Heart left ventricle (tissue), 16 donors: ENCODE measurements around the gene OCLN. TPM values are rescaled to one million over a fixed set of nuclear protein-coding genes. Genes with fewer than 3 reads are reported as not detected.
"Not testable (repeated sequence)": the region's sequence is repeated elsewhere in the genome, so short reads cannot be mapped to it uniquely, and the experiment has no call there.

Experiments
- ATAC-seq, 4 donors: fragments of 200-7000 bp; cut with Tn5 transposase; one replicate each; pipeline ENCODE4 v1.9.1; 2020 to 2022; ENCODE audit warnings: moderate library complexity in 4 of 4, mild to moderate bottlenecking in 3 of 4, moderate number of reproducible peaks in 1 of 4
- DNase-seq, 5 donors: peaks; one replicate each; pipeline ENCODE4 v3.0.0-alpha.2; 2020
- H3K27ac ChIP-seq, 12 donors: fragments of 200-600 bp; sonication (generic) in 4 of 12; one replicate each; pipeline versions ENCODE4 v1.5.0 to v1.8.0; 2016 to 2022; ENCODE audit warnings: mild to moderate bottlenecking in 2 of 12
- H3K27me3 ChIP-seq, 9 donors: fragments of 200-600 bp; sonication (generic) in 2 of 9; one replicate each; pipeline versions ENCODE4 v1.5.1 to v1.8.0; 2016 to 2022; ENCODE audit warnings: mild to moderate bottlenecking in 3 of 9
- H3K36me3 ChIP-seq, 9 donors: fragments of 200-600 bp; sonication (generic) in 2 of 9; one replicate each; pipeline versions ENCODE4 v1.5.0 to v1.8.0; 2018 to 2022; ENCODE audit warnings: mild to moderate bottlenecking in 2 of 9
- H3K4me1 ChIP-seq, 12 donors: fragments of 200-600 bp; sonication (generic) in 4 of 12; one replicate each; pipeline versions ENCODE4 v1.5.0 to v1.8.0; 2016 to 2022; ENCODE audit warnings: mild to moderate bottlenecking in 3 of 12
- H3K4me3 ChIP-seq, 12 donors: fragments of 200-600 bp; sonication (generic) in 4 of 12; one replicate each; pipeline versions ENCODE4 v1.5.0 to v1.8.0; 2017 to 2022; ENCODE audit warnings: mild to moderate bottlenecking in 9 of 12, moderate library complexity in 4 of 12
- H3K9me3 ChIP-seq, 12 donors: fragments of 200-600 bp; sonication (generic) in 4 of 12; one replicate each; pipeline versions ENCODE4 v1.5.0 to v1.8.0; 2016 to 2022; ENCODE audit warnings: mild to moderate bottlenecking in 1 of 12
- CTCF ChIP-seq, 12 donors: fragments of 200-600 bp; sonication (generic) in 4 of 12; IDR thresholded peaks; one replicate each; pipeline versions ENCODE4 v1.5.0 to v1.8.0; 2018 to 2022; ENCODE audit warnings: antibody characterized with exemption in 12 of 12, mild to moderate bottlenecking in 5 of 12
- POLR2A ChIP-seq, 2 donors: fragments of 450-650 bp; IDR thresholded peaks; one replicate each; pipeline ENCODE4 v1.6.1; 2017; ENCODE audit warnings: antibody characterized with exemption in 2 of 2, mild to moderate bottlenecking in 2 of 2, moderate library complexity in 2 of 2
- WGBS, 4 donors: extraction: QIAGEN DNeasy Blood & Tissue Kit in 2 of 4; methylation state at CpG; one replicate each; pipeline versions ENCODE4 v1.1.5 to v1.1.7; 2013 to 2018; 5-methylcytosine and 5-hydroxymethylcytosine counted together
- intact Hi-C, 10 donors: fragments of 100-400 bp; cut with DNase I; formaldehyde crosslinking; loops; one replicate each; pipeline versions ENCODE4 v1.11.1 to v1.14.2; 2022
- polyA plus RNA-seq, 2 donors: library from polyadenylated mRNA; stranded (reverse); fragments of 200-250 nt; gene quantifications; one replicate each; pipeline ENCODE4 v1.2.3, GENCODE V29; 2013
- total RNA-seq, 9 donors: library from RNA; depleted of rRNA in 2 of 9; stranded (reverse); fragments of >200 nt in 2 of 9; fragmentation: NEBNext Ultra II Directional in 3 of 9; extraction: Animal tissue kit (Norgen Biotek cat#: 25700) in 3 of 9; gene quantifications; one replicate each; pipeline versions ENCODE4 v1.1.0 to v1.2.4, GENCODE V29; 2016 to 2023
- donor health status: ischemic (EF 13 %, LVEDD 7.1; RV severe dilation, severe dysfunction).
- donor health status: healthy with polysubstance abuse.
- donor health status: DM: no; HTN: yes; CAD: no.
- donor health status: DM: no; HTN: no; CAD: no.
- donor health status: ischemic (EF 25% LVEDD 6.9; RV normal size, moderate dysfunction).
- donor health status: ischemic (EF 25% LVEDD 5.7; RV mildly dilated, moderate dysfunction).
- donor health status: healthy.
- donor health status: DM: yes; HTN: yes; CAD: no.
- donor health status: ischemic (EF 35%, LVEDD 5.7; RV mildly dilated, moderate dysfunction).
- donor health status: nonischemic (EF 11% LVEDD 7.7; RV severe dilation, severe dysfunction).
- donor health status: DM: yes; HTN: yes; CAD: no.
- donor health status: PGD.
- donor health status: ischemic (EF 29% LVEDD 5.4; RV normal size, mild dysfunction).
- donor health status: nonischemic (EF 23%, LVEDD 6.1; RV moderate dilation, normal function).

Gene OCLN
- total and polyA plus RNA-seq, 11 donors: 0.39 to 3.5 (median 2.0) TPM

GRCh38 chr5:69512740-69513260 lies 20.2 kb downstream of the OCLN start:
- no peak overlapping the region for H3K4me3 ChIP-seq
- H3K36me3 ChIP-seq: no peaks in the 10 kb centered on the region
- no peak overlapping the region for H3K27ac ChIP-seq
- no peaks in the 10 kb centered on the region for H3K4me1 ChIP-seq
- no peak for TF ChIP-seq POLR2A (IDR thresholded peaks at IDR 0.05)
- TF ChIP-seq CTCF (IDR thresholded peaks at IDR 0.05): no peak
- DNase-seq (no peak), ATAC-seq (no peak)
- no peaks in the 10 kb centered on the region for H3K27me3 ChIP-seq
- H3K9me3 ChIP-seq: no peaks in the 10 kb centered on the region
- intact Hi-C loops: loop anchor here in 1 of 10 donors (10.0 kb wide), 1 partner anchor 58 kb away; no protein-coding TSS in a partner anchor
- WGBS, 4 donors: 72 to 85% (median 81%) methylated on average over 2 of the region's 2 CpGs

GRCh38 chr5:69515570-69515969 lies 23.0 kb downstream of the OCLN start:
- not testable (repeated sequence) for H3K27me3 ChIP-seq, H3K27ac ChIP-seq, H3K9me3 ChIP-seq, H3K36me3 ChIP-seq, H3K4me1 ChIP-seq, H3K4me3 ChIP-seq, ATAC-seq, DNase-seq
- WGBS, 4 donors: 95 to 100% (median 96%) methylated on average over 5 to 27 of the region's 30 CpGs; no CpG with 5 or more reads in 1 of the 4 donors
- intact Hi-C loops: loop anchor here in 1 of 10 donors (10.0 kb wide), 1 partner anchor 61 kb away; no protein-coding TSS in a partner anchor

GRCh38 chr5:69516769-69517168 lies 24.2 kb downstream of the OCLN start:
- no peak for ATAC-seq
- H3K36me3 ChIP-seq: no peaks in the 10 kb centered on the region
- H3K4me3 ChIP-seq: no peak overlapping the region
- no peaks in the 10 kb centered on the region for H3K4me1 ChIP-seq
- no peak for DNase-seq
- 87 to 98% (median 95%) methylated on average over 1 of the region's 1 CpG for WGBS, 4 donors
- H3K27me3 ChIP-seq: no peaks in the 10 kb centered on the region
- intact Hi-C loops: loop anchor here in 1 of 10 donors (10.0 kb wide), 1 partner anchor 62 kb away; no protein-coding TSS in a partner anchor
- no peak overlapping the region for H3K27ac ChIP-seq
- TF ChIP-seq CTCF (IDR thresholded peaks at IDR 0.05) (no peak), POLR2A (IDR thresholded peaks at IDR 0.05) (no peak)
- no peaks in the 10 kb centered on the region for H3K9me3 ChIP-seq

GRCh38 chr5:69517763-69518212 lies 25.2 kb downstream of the OCLN start:
- no peak for TF ChIP-seq POLR2A (IDR thresholded peaks at IDR 0.05)
- no peak for TF ChIP-seq CTCF (IDR thresholded peaks at IDR 0.05)
- Histone ChIP-seq H3K27me3 (no peaks in the 10 kb centered on the region), H3K4me1 (no peaks in the 10 kb centered on the region), H3K27ac (no peak overlapping the region), H3K4me3 (no peak overlapping the region), H3K9me3 (no peaks in the 10 kb centered on the region), H3K36me3 (no peaks in the 10 kb centered on the region)
- intact Hi-C loops: loop anchor here in 1 of 10 donors (10.0 kb wide), 1 partner anchor 63 kb away; no protein-coding TSS in a partner anchor
- ATAC-seq (no peak), DNase-seq (no peak)
- 27 to 52% (median 32%) methylated on average over 4 of the region's 4 CpGs for WGBS, 4 donors

- ATAC-seq: no peak
- H3K4me1 ChIP-seq: no peaks in the 10 kb centered on the region
These were observed 26.7 kb downstream of the OCLN start for GRCh38 chr5:69519285-69519684.

More at GRCh38 chr5:69519285-69519684, 26.7 kb downstream of the OCLN start:
- 86 to 89% (median 88%) methylated on average over 2 of the region's 2 CpGs for WGBS, 4 donors
- H3K9me3 ChIP-seq: no peaks in the 10 kb centered on the region
- H3K4me3 ChIP-seq: no peak overlapping the region
- intact Hi-C loops: loop anchor here in 1 of 10 donors (10.0 kb wide), 1 partner anchor 64 kb away; no protein-coding TSS in a partner anchor
- peaks cover 0 to 4% (median 0%) of the 10 kb centered on the region in 9 donors for H3K27me3 ChIP-seq
- TF ChIP-seq CTCF (IDR thresholded peaks at IDR 0.05) (no peak), POLR2A (IDR thresholded peaks at IDR 0.05) (no peak)
- H3K36me3 ChIP-seq: no peaks in the 10 kb centered on the region
- DNase-seq: no peak
- no peak overlapping the region for H3K27ac ChIP-seq
